GM23338 (cell line): ENCODE results near the gene PARP8.

ENCODE experiments used
- EZH2 ChIP-seq: fragments of 200-600 bp; sonication (generic); IDR thresholded peaks from one replicate; pipeline ENCODE4 v1.8.0; 2017; ENCODE audit warnings: antibody characterized with exemption, mild to moderate bottlenecking, low read depth; ENCODE audit not compliant: unreplicated experiment
- JUNB ChIP-seq: IDR thresholded peaks from one replicate; pipeline ENCODE4 v1.6.1; 2016; ENCODE audit warnings: antibody characterized with exemption; ENCODE audit not compliant: unreplicated experiment
- POLR2AphosphoS5 ChIP-seq: IDR thresholded peaks from 2 replicates; pipeline ENCODE4 v1.6.1; 2016; ENCODE audit warnings: antibody characterized with exemption, low read depth
- TF ChIP-seq, protein P1 (sequence below), 2 experiments: fragments of 200-600 bp in 1 of 2; sonication (generic) in 1 of 2; conservative IDR thresholded peaks; 2 replicates each; pipeline versions ENCODE4 v1.5.1 to v1.6.1; 2016 to 2017; ENCODE audit warnings: antibody characterized with exemption in 2 of 2, low read depth in 2 of 2, mild to moderate bottlenecking in 2 of 2, moderate library complexity in 1 of 2

DNA sequence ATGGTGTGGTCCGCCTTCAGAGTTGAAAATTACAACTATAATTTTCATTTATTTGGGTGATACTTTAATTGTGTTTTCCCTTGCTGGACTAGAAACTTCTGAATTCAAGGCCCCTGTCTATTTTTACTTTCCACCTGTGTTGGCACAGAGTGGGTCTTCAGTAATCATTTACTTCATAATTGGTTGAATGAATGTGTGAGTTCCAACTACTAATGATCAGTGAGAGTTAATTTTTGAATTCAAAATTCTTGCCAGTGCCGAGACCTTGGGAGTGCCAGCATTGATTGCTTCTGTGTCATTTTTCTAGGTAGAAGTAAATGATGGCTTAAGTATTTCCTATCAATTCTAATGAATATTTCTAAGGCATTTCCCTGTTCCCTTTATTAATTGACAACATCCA, 61.4 kb downstream of the PARP8 start:
- TF ChIP-seq EZH2 (no peak), POLR2AphosphoS5 (no peak), JUNB (no peak)
- TF ChIP-seq, protein P1, sequence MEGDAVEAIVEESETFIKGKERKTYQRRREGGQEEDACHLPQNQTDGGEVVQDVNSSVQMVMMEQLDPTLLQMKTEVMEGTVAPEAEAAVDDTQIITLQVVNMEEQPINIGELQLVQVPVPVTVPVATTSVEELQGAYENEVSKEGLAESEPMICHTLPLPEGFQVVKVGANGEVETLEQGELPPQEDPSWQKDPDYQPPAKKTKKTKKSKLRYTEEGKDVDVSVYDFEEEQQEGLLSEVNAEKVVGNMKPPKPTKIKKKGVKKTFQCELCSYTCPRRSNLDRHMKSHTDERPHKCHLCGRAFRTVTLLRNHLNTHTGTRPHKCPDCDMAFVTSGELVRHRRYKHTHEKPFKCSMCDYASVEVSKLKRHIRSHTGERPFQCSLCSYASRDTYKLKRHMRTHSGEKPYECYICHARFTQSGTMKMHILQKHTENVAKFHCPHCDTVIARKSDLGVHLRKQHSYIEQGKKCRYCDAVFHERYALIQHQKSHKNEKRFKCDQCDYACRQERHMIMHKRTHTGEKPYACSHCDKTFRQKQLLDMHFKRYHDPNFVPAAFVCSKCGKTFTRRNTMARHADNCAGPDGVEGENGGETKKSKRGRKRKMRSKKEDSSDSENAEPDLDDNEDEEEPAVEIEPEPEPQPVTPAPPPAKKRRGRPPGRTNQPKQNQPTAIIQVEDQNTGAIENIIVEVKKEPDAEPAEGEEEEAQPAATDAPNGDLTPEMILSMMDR (conservative IDR thresholded peaks at IDR 0.05; ENCODE audit: low read depth in 2 of 2): no peak
